Measurements from ENCODE around the gene SERINC2. TPM values are rescaled to one million over a fixed set of nuclear protein-coding genes. Genes with fewer than 3 reads are reported as not detected.

The SERINC2 gene
- total RNA-seq, 2 experiments from 2014 or later, result 0.13 TPM; not detected in 1

- CTCF ChIA-PET, result no interaction called here
- Mint-ChIP-seq H3K36me3 (ENCODE audit: low read depth) (no peaks in the 10 kb centered on the region), H3K4me3 (no peak overlapping the region), H3K4me1 (ENCODE audit: low read depth) (no peaks in the 10 kb centered on the region), H3K9me3 (ENCODE audit: insufficient read depth) (no peaks in the 10 kb centered on the region), H3K27ac (no peak overlapping the region), H3K27me3 (ENCODE audit: low read depth) (peaks cover 6% of the 10 kb centered on the region)
- ATAC-seq (no peak), DNase-seq (no peak)
- POLR2A ChIA-PET, result no interaction called here
Measured at GRCh38 chr1:31387612-31388011, 25.4 kb upstream of the SERINC2 start.

- DNase-seq, result no peak
- CTCF ChIA-PET, result interaction anchor here (0.7 kb wide), 1 partner anchor 160 kb away, joined by 3 read pairs; no protein-coding TSS in a partner anchor
- no peak overlapping the region for H3K4me3 Mint-ChIP-seq
Measured at GRCh38 chr1:31389616-31390015, 23.4 kb upstream of the SERINC2 start.

DNA sequence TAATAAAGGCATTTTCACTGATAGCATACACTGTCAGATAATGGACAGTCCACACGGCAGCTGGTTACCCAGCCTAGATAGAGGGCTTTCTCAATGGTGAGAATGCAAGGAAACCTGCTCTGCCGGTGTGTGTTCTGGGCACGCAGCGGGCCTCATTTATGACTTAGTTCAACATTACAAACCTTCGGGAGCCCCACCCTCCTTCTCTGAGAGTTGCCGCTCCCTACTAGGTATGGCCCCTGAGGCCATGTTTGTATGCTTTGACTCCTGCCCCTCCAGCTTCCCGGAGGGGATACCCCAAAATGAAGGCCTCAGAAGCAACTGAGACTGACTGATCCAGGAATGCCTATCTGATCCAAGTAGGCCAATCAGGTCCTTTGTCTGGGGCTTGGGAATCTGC lies 22.9 kb upstream of the SERINC2 start:
- peaks cover 5% of the 10 kb centered on the region for H3K27me3 Mint-ChIP-seq (ENCODE audit: low read depth)
- H3K9me3 Mint-ChIP-seq (ENCODE audit: insufficient read depth), result no peaks in the 10 kb centered on the region
- peaks cover 9% of the 10 kb centered on the region for H3K4me1 Mint-ChIP-seq (ENCODE audit: low read depth)
- ChIA-PET POLR2A (no interaction called here), CTCF (interaction anchor here (0.7 kb wide), 1 partner anchor 159 kb away, joined by 3 read pairs; no protein-coding TSS in a partner anchor)
- ATAC-seq (no peak), DNase-seq (no peak)
- H3K36me3 Mint-ChIP-seq (ENCODE audit: low read depth), result no peaks in the 10 kb centered on the region
- H3K4me3 Mint-ChIP-seq, result no peak overlapping the region
- no peak overlapping the region for H3K27ac Mint-ChIP-seq

More at GRCh38 chr1:31389616-31390015, 23.4 kb upstream of the SERINC2 start:
- POLR2A ChIA-PET, result no interaction called here
- peaks cover 5% of the 10 kb centered on the region for H3K4me1 Mint-ChIP-seq (ENCODE audit: low read depth)
- H3K9me3 Mint-ChIP-seq (ENCODE audit: insufficient read depth), result no peaks in the 10 kb centered on the region
- no peak for ATAC-seq
- no peaks in the 10 kb centered on the region for H3K36me3 Mint-ChIP-seq (ENCODE audit: low read depth)
- no peak overlapping the region for H3K27ac Mint-ChIP-seq
- peaks cover 5% of the 10 kb centered on the region for H3K27me3 Mint-ChIP-seq (ENCODE audit: low read depth)

- ChIA-PET POLR2A (no interaction called here), CTCF (interaction anchor here (1.9 to 4.7 kb wide), 6 partner anchors 17 to 155 kb away, joined by 6 to 62 read pairs (median 13); partner anchors contain the start of genes SNRNP40 and ZCCHC17)
- peaks cover 16% of the 10 kb centered on the region for H3K4me1 Mint-ChIP-seq (ENCODE audit: low read depth)
- H3K36me3 Mint-ChIP-seq (ENCODE audit: low read depth), result no peaks in the 10 kb centered on the region
- H3K9me3 Mint-ChIP-seq (ENCODE audit: insufficient read depth), result no peaks in the 10 kb centered on the region
- no peak overlapping the region for H3K4me3 Mint-ChIP-seq
- ATAC-seq (no peak), DNase-seq (no peak)
- H3K27ac Mint-ChIP-seq, result no peak overlapping the region
- peaks cover 7% of the 10 kb centered on the region for H3K27me3 Mint-ChIP-seq (ENCODE audit: low read depth)
Measured at GRCh38 chr1:31393463-31393862, 19.6 kb upstream of the SERINC2 start.

DNA sequence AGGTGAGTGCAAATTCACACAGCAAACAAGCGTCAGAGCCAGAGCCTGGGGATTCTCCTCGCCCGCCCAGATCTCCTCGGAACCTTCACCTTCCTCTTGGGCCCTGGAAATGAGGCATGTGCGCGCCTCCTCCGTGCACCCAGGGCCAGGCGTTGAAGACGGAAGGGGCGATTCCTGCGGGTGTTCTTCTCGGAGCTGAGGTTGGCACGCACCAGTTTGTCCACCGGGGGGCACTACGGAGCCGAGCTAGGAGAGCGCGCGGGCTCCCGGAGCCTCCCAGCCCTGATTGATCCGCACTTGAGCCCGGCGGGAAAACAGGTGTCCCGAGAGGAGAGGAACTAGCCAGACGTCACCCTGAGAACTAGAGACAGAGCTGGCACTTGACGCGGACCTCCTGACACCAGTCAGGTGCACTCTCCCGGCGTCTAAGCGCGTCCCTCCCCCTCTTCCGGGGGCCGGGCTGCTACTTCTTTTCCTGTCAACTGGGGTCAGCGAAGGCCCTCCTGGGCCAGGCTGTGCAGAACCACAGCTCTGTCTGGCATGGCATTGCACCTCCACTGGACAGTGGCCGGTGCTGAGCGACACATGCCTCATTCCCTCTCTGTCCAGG lies 18.3 kb upstream of the SERINC2 start:
- H3K27ac Mint-ChIP-seq, result peak overlapping the region; percentile 70
- ATAC-seq, result peak; percentile 97
- POLR2A ChIA-PET, result interaction anchor here (0.7 kb wide), 1 partner anchor 27 kb away, joined by 3 read pairs; no protein-coding TSS in a partner anchor

GRCh38 chr1:31396633-31397351 lies 16.2 kb upstream of the SERINC2 start:
- CTCF ChIA-PET, result interaction anchor here (0.9 to 4.7 kb wide), 8 partner anchors 16 to 386 kb away, joined by 3 to 62 read pairs (median 4); no protein-coding TSS in a partner anchor
- peak; percentile 27 for DNase-seq
- peaks cover 16% of the 10 kb centered on the region for H3K4me1 Mint-ChIP-seq (ENCODE audit: low read depth)
- peaks cover 12% of the 10 kb centered on the region for H3K27me3 Mint-ChIP-seq (ENCODE audit: low read depth)
- no peak for ATAC-seq
- POLR2A ChIA-PET, result no interaction called here
- H3K27ac Mint-ChIP-seq, result no peak overlapping the region
- no peaks in the 10 kb centered on the region for H3K9me3 Mint-ChIP-seq (ENCODE audit: insufficient read depth)
- H3K36me3 Mint-ChIP-seq (ENCODE audit: low read depth), result no peaks in the 10 kb centered on the region
- no peak overlapping the region for H3K4me3 Mint-ChIP-seq

More for the DNA sequence above, 18.3 kb upstream of the SERINC2 start:
- H3K4me1 Mint-ChIP-seq (ENCODE audit: low read depth), result peaks cover 16% of the 10 kb centered on the region
- CTCF ChIA-PET, result interaction anchor here (0.7 to 4.7 kb wide), 32 partner anchors 9 to 463 kb away, joined by 3 to 62 read pairs (median 4); partner anchors contain the start of genes FABP3, SNRNP40 and ZCCHC17
- peaks cover 7% of the 10 kb centered on the region for H3K27me3 Mint-ChIP-seq (ENCODE audit: low read depth)
- peak; percentile 85 for DNase-seq
- no peaks in the 10 kb centered on the region for H3K36me3 Mint-ChIP-seq (ENCODE audit: low read depth)
- H3K9me3 Mint-ChIP-seq (ENCODE audit: insufficient read depth), result no peaks in the 10 kb centered on the region
- peak overlapping the region; percentile 79 for H3K4me3 Mint-ChIP-seq

DNA sequence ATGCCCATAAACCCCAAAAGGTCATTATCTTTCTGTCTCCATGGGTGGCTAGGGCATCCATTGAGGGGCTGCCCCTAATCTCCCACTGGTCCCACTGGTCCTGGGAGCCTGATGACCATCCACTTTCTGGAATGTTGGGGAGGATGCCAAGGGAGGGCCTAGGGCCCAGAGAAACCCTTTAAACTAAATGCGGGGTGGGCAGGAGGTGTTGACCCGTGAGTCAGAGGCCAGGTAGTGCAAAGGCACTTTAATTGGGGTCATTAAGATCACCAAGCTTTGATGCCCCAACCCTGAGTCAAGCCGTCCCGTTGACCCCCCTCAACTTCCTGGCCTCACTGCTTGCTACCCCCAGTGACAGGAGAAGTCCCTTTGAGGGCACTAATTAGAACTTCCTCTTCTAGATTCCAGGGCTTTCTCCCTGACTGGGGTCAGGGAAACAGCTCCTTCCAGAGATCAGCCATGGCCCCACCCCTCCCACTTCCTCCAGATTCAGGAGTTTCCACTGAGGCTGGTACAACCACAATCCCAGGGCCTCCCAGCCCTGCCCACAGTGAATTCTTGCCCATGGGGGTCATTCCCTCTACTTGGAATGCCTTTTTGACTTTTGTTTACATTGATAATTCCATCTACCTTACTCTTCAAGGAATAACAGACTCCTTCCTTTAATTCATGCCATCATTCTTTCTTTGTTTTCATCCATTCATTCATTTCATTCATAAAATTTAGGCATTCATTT lies 15.5 kb upstream of the SERINC2 start:
- ChIA-PET POLR2A (no interaction called here), CTCF (interaction anchor here (1.1 to 4.7 kb wide), 5 partner anchors 16 to 386 kb away, joined by 3 to 62 read pairs (median 4); no protein-coding TSS in a partner anchor)
- DNase-seq (no peak), ATAC-seq (no peak)
- peaks cover 10% of the 10 kb centered on the region for H3K27me3 Mint-ChIP-seq (ENCODE audit: low read depth)
- H3K4me3 Mint-ChIP-seq, result no peak overlapping the region
- H3K9me3 Mint-ChIP-seq (ENCODE audit: insufficient read depth), result no peaks in the 10 kb centered on the region
- peaks cover 16% of the 10 kb centered on the region for H3K4me1 Mint-ChIP-seq (ENCODE audit: low read depth)
- H3K36me3 Mint-ChIP-seq (ENCODE audit: low read depth), result no peaks in the 10 kb centered on the region
- H3K27ac Mint-ChIP-seq, result no peak overlapping the region

GRCh38 chr1:31398246-31398645 lies 14.8 kb upstream of the SERINC2 start:
- Mint-ChIP-seq H3K36me3 (ENCODE audit: low read depth) (no peaks in the 10 kb centered on the region), H3K27me3 (ENCODE audit: low read depth) (peaks cover 9% of the 10 kb centered on the region), H3K9me3 (ENCODE audit: insufficient read depth) (no peaks in the 10 kb centered on the region), H3K27ac (no peak overlapping the region), H3K4me3 (no peak overlapping the region), H3K4me1 (ENCODE audit: low read depth) (peaks cover 16% of the 10 kb centered on the region)
- ATAC-seq, result no peak
- DNase-seq, result no peak
- ChIA-PET POLR2A (no interaction called here), CTCF (no interaction called here)

GRCh38 chr1:31399976-31400375 lies 13.0 kb upstream of the SERINC2 start:
- peaks cover 9% of the 10 kb centered on the region for H3K27me3 Mint-ChIP-seq (ENCODE audit: low read depth)
- H3K9me3 Mint-ChIP-seq (ENCODE audit: insufficient read depth), result no peaks in the 10 kb centered on the region
- no peak for ATAC-seq
- peaks cover 8% of the 10 kb centered on the region for H3K4me1 Mint-ChIP-seq (ENCODE audit: low read depth)
- no peak overlapping the region for H3K4me3 Mint-ChIP-seq
- H3K27ac Mint-ChIP-seq, result no peak overlapping the region
- POLR2A ChIA-PET, result interaction anchor here (0.9 kb wide), 1 partner anchor 27 kb away, joined by 3 read pairs; the partner anchor contains the start of gene FABP3
- H3K36me3 Mint-ChIP-seq (ENCODE audit: low read depth), result no peaks in the 10 kb centered on the region
- no peak for DNase-seq
- CTCF ChIA-PET, result interaction anchor here (1.1 to 1.5 kb wide), 3 partner anchors 22 to 149 kb away, joined by 3 to 4 read pairs (median 4); partner anchors contain the start of gene FABP3

GRCh38 chr1:31400393-31400792 lies 12.6 kb upstream of the SERINC2 start:
- CTCF ChIA-PET, result interaction anchor here (1.1 to 1.5 kb wide), 3 partner anchors 22 to 149 kb away, joined by 3 to 4 read pairs (median 4); partner anchors contain the start of gene FABP3
- POLR2A ChIA-PET, result interaction anchor here (0.9 kb wide), 1 partner anchor 27 kb away, joined by 3 read pairs; the partner anchor contains the start of gene FABP3
- H3K27me3 Mint-ChIP-seq (ENCODE audit: low read depth), result peaks cover 9% of the 10 kb centered on the region
- ATAC-seq, result no peak
- DNase-seq, result no peak
- no peaks in the 10 kb centered on the region for H3K9me3 Mint-ChIP-seq (ENCODE audit: insufficient read depth)
- H3K4me3 Mint-ChIP-seq, result no peak overlapping the region
- H3K4me1 Mint-ChIP-seq (ENCODE audit: low read depth), result peaks cover 5% of the 10 kb centered on the region
- no peak overlapping the region for H3K27ac Mint-ChIP-seq
- no peaks in the 10 kb centered on the region for H3K36me3 Mint-ChIP-seq (ENCODE audit: low read depth)

DNA sequence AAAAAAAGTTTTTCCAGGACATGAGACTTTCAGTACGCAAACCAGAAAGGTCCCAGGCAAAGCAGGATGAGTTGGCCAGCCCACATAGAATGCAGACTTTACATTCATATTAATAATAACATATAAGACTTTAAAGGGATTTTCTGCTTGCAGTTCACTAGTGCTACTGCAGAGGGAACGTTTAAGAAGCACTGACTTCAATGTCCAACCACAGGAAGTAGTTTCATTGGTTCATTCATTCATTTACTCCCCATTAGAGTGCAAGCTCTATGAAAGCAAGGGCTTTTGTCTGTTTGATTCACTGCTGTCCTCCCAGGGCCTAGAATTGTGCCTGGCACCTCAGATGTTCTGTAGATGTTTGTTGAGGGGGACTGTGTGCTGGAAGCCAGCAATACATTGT lies 11.8 kb upstream of the SERINC2 start:
- Mint-ChIP-seq H3K4me1 (ENCODE audit: low read depth) (peaks cover 4% of the 10 kb centered on the region), H3K4me3 (no peak overlapping the region), H3K27me3 (ENCODE audit: low read depth) (peaks cover 9% of the 10 kb centered on the region), H3K27ac (no peak overlapping the region), H3K9me3 (ENCODE audit: insufficient read depth) (no peaks in the 10 kb centered on the region), H3K36me3 (ENCODE audit: low read depth) (no peaks in the 10 kb centered on the region)
- CTCF ChIA-PET, result interaction anchor here (1.5 kb wide), 1 partner anchor 148 kb away, joined by 4 read pairs; no protein-coding TSS in a partner anchor
- ATAC-seq (no peak), DNase-seq (no peak)
- POLR2A ChIA-PET, result interaction anchor here (1.1 kb wide), 1 partner anchor 9 kb away, joined by 3 read pairs; no protein-coding TSS in a partner anchor
